ENCODE measurements around the gene BAHCC1. TPM values are rescaled to one million over a fixed set of nuclear protein-coding genes. Genes with fewer than 3 reads are reported as not detected.

Gene BAHCC1
- total and polyA plus RNA-seq, 9 of the 15 experiments (the other 6 are each of a cell fraction or from before 2014, with no cell fraction given) = 0.14 to 26.9 (median 5.0) TPM

GRCh38 chr17:81349397-81350319 is 45.6 kb upstream of the BAHCC1 start (continued):
- TF ChIP-seq DMBX1 (CRISPR knock-in tag; IDR thresholded peaks at IDR 0.05; ENCODE audit: borderline replicate concordance) = peak; percentile 78
- TF ChIP-seq ZFP36 (IDR thresholded peaks at IDR 0.05; ENCODE audit: low read depth, low read length, partially characterized antibody) = no peak
- TF ChIP-seq MYC (IDR thresholded peaks at IDR 0.05; ENCODE audit: low read depth, low read length) = peak; percentile 72
- no peak; the same call in 1 of the 2 replicates for TF ChIP-seq MYC (CRISPR knock-in tag; IDR thresholded peaks at IDR 0.05; ENCODE audit: borderline replicate concordance, low read depth)

GRCh38 chr17:81350320-81350890 is 44.9 kb upstream of the BAHCC1 start:
- CTCF ChIA-PET (ENCODE audit: low intra/inter-chr PET ratio) = interaction anchor here (0.5 kb wide), 1 partner anchor 110 kb away, joined by 3 read pairs; no protein-coding TSS in a partner anchor
- H3K27ac ChIP-seq (ENCODE audit: extremely low read depth, low read depth, low read length) = peak overlapping the region; percentile 85
- TF ChIP-seq ZNF395 (CRISPR knock-in tag; IDR thresholded peaks at IDR 0.05) (0 out of 2 replicates have a peak, but pooled peaks have one; percentile 3), POLR2G (IDR thresholded peaks at IDR 0.05; ENCODE audit: low read depth, low read length) (peak; percentile 13; the same call in 1 of the 2 replicates), ZMIZ1 (IDR thresholded peaks at IDR 0.05; ENCODE audit: low read depth in 2 of 2, low read length in 2 of 2) (no peak), ZNF830 (CRISPR knock-in tag; IDR thresholded peaks at IDR 0.05) (0 out of 2 replicates have a peak, but pooled peaks have one; percentile 5), KHSRP (IDR thresholded peaks at IDR 0.05) (no peak), ATF1 (CRISPR knock-in tag; IDR thresholded peaks at IDR 0.05) (no peak), ATF1 (tag; IDR thresholded peaks at IDR 0.05) (0 out of 2 replicates have a peak, but pooled peaks have one; percentile 3), ELF1 (tag; IDR thresholded peaks at IDR 0.05) (peak; percentile 43; the same call in 1 of the 2 replicates), NR2C2 (CRISPR knock-in tag; IDR thresholded peaks at IDR 0.05) (no peak), NR2C2 (tag; IDR thresholded peaks at IDR 0.05) (0 out of 2 replicates have a peak, but pooled peaks have one; percentile 40)

More at GRCh38 chr17:81350320-81350890, 44.9 kb upstream of the BAHCC1 start:
- H3K36me3 ChIP-seq (ENCODE audit: control insufficient read depth, insufficient read depth, low read length) = no peaks in the 10 kb centered on the region
- in situ Hi-C loops (cut with MboI) (no loop called here), intact Hi-C loops (cut with micrococcal nuclease) (no loop called here)
- H3K9me1 ChIP-seq (ENCODE audit: control insufficient read depth, insufficient read depth, low read length) = no peaks in the 10 kb centered on the region
- no peak for DNase-seq (ENCODE audit: extremely low read depth in 1 of 4, low spot score in 3 of 4)
- H2AFZ ChIP-seq (ENCODE audit: low read depth, low read length) = peak overlapping the region; percentile 97
- peaks cover 45 to 46% of the 10 kb centered on the region in 2 experiments for H3K4me1 ChIP-seq (replicated peaks in 1 of 2; ENCODE audit: control insufficient read depth in 2 of 2, insufficient read depth in 2 of 2, low read length in 2 of 2)
- no peak for ATAC-seq
- H3K79me2 ChIP-seq (ENCODE audit: control insufficient read depth, insufficient read depth, low read length) = peaks cover 16% of the 10 kb centered on the region
- H3K4me2 ChIP-seq (ENCODE audit: insufficient read depth, low read length) = peak overlapping the region; percentile 72
- POLR2A ChIA-PET = interaction anchor here (0.5 to 1.7 kb wide), 7 partner anchors 10 to 1616 kb away, joined by 3 to 6 read pairs (median 3); partner anchors contain the start of gene BAHCC1
- no peak overlapping the region for H3K4me3 ChIP-seq
- WGBS (ENCODE audit: insufficient coverage, low coverage, missing lambda C conversion rate) = 49% methylated on average over 8 of the region's 8 CpGs
- no peak for FAIRE-seq
- H3K27me3 ChIP-seq (ENCODE audit: control insufficient read depth in 2 of 2, insufficient read depth in 2 of 2, low read length in 2 of 2) = no peaks in the 10 kb centered on the region
- no TSS peak for BruUV-seq (replicated peaks)
- no peaks in the 10 kb centered on the region for H4K20me1 ChIP-seq (replicated peaks; ENCODE audit: control insufficient read depth, insufficient read depth, low read length)
- peak overlapping the region; percentile 55 to 82 for H3K9ac ChIP-seq (ENCODE audit: insufficient read depth in 1 of 2, low read depth in 2 of 2, low read length in 2 of 2)
- H3K9me3 ChIP-seq (replicated peaks; ENCODE audit: control insufficient read depth, insufficient read depth, low read depth, low read length) = no peaks in the 10 kb centered on the region
